Nephron progenitor cell (in vitro differentiated cells): ENCODE measurements around the gene RUNX2.

Source experiments
- DNase-seq: peaks from one replicate; pipeline ENCODE4 v3.0.0; 2021
- H3K27ac Mint-ChIP-seq: 2 replicates; pipeline ENCODE4 v1.8.0; 2021; ENCODE audit warnings: mild to moderate bottlenecking, moderate library complexity, mixed read lengths
- H3K27me3 Mint-ChIP-seq: 2 replicates; pipeline ENCODE4 v1.8.0; 2021; ENCODE audit warnings: mild to moderate bottlenecking, low read depth, mixed read lengths; ENCODE audit not compliant: poor library complexity
- H3K36me3 Mint-ChIP-seq: 2 replicates; pipeline ENCODE4 v1.8.0; 2021; ENCODE audit warnings: low read depth, mixed read lengths
- H3K4me1 Mint-ChIP-seq: 2 replicates; pipeline ENCODE4 v1.8.0; 2021; ENCODE audit warnings: mixed read lengths
- H3K4me3 Mint-ChIP-seq: 2 replicates; pipeline ENCODE4 v1.8.0; 2021; ENCODE audit warnings: mild to moderate bottlenecking, moderate library complexity, mixed read lengths
- H3K9me3 Mint-ChIP-seq: 2 replicates; pipeline ENCODE4 v1.8.0; 2021; ENCODE audit warnings: mild to moderate bottlenecking, moderate library complexity, mixed read lengths
- CTCF ChIP-seq: fragments of 200-600 bp; sonication (generic); IDR thresholded peaks from 2 replicates; pipeline ENCODE4 v1.5.0; 2021; ENCODE audit warnings: antibody characterized with exemption

Gene RUNX2

GRCh38 chr6:45533386-45533785, 205.3 kb downstream of the RUNX2 start:
- H3K4me1 Mint-ChIP-seq = peaks cover 23% of the 10 kb centered on the region

GRCh38 chr6:45535933-45536332, 207.8 kb downstream of the RUNX2 start:
- Mint-ChIP-seq H3K4me1 (peaks cover 28% of the 10 kb centered on the region), H3K27me3 (peaks cover 7% of the 10 kb centered on the region), H3K9me3 (no peaks in the 10 kb centered on the region), H3K4me3 (no peak overlapping the region), H3K27ac (no peak overlapping the region), H3K36me3 (no peaks in the 10 kb centered on the region)
- no peak for TF ChIP-seq CTCF
- no peak for DNase-seq

More at GRCh38 chr6:45533386-45533785, 205.3 kb downstream of the RUNX2 start:
- H3K27ac Mint-ChIP-seq = peak overlapping the region; percentile 49
- no peak for DNase-seq
- no peaks in the 10 kb centered on the region for H3K9me3 Mint-ChIP-seq
- H3K4me3 Mint-ChIP-seq = no peak overlapping the region
- peaks cover 9% of the 10 kb centered on the region for H3K27me3 Mint-ChIP-seq
- H3K36me3 Mint-ChIP-seq = no peaks in the 10 kb centered on the region
- TF ChIP-seq CTCF = no peak

GRCh38 chr6:45537539-45537938, 209.4 kb downstream of the RUNX2 start:
- Mint-ChIP-seq H3K36me3 (no peaks in the 10 kb centered on the region), H3K9me3 (no peaks in the 10 kb centered on the region), H3K4me3 (no peak overlapping the region), H3K27me3 (peaks cover 5% of the 10 kb centered on the region), H3K27ac (no peak overlapping the region), H3K4me1 (peaks cover 25% of the 10 kb centered on the region)
- no peak for DNase-seq
- no peak for TF ChIP-seq CTCF

- Mint-ChIP-seq H3K36me3 (no peaks in the 10 kb centered on the region), H3K27ac (peak overlapping the region; percentile 18), H3K4me3 (no peak overlapping the region), H3K4me1 (peaks cover 14% of the 10 kb centered on the region), H3K27me3 (peaks cover 4% of the 10 kb centered on the region), H3K9me3 (no peaks in the 10 kb centered on the region)
- no peak for DNase-seq
- TF ChIP-seq CTCF = no peak
Measured at GRCh38 chr6:45538641-45539547, 210.8 kb downstream of the RUNX2 start.

GRCh38 chr6:45540375-45540920, 212.3 kb downstream of the RUNX2 start:
- peaks cover 14% of the 10 kb centered on the region for H3K4me1 Mint-ChIP-seq
- H3K36me3 Mint-ChIP-seq = no peaks in the 10 kb centered on the region
- no peak for DNase-seq
- TF ChIP-seq CTCF = no peak
- H3K27me3 Mint-ChIP-seq = peaks cover 4% of the 10 kb centered on the region
- no peak overlapping the region for H3K27ac Mint-ChIP-seq
- H3K4me3 Mint-ChIP-seq = no peak overlapping the region
- no peaks in the 10 kb centered on the region for H3K9me3 Mint-ChIP-seq
